Hepatocyte (in vitro differentiated cells): ENCODE results near the gene AMPD1.

Experiments
- EZH2 ChIP-seq: fragments of 200-600 bp; sonication (generic); IDR thresholded peaks from 2 replicates; pipeline ENCODE4 v1.6.1; 2016; ENCODE audit warnings: antibody characterized with exemption, mild to moderate bottlenecking, borderline replicate concordance
- EZH2phosphoT487 ChIP-seq: fragments of 200-600 bp; sonication (generic); IDR thresholded peaks from one replicate; pipeline ENCODE4 v1.6.1; 2018; ENCODE audit warnings: antibody characterized with exemption, mild to moderate bottlenecking, low read depth, moderate library complexity; ENCODE audit not compliant: unreplicated experiment, severe bottlenecking
- TF ChIP-seq, protein P1 (sequence below): fragments of 200-600 bp; sonication (generic); IDR thresholded peaks from 2 replicates; pipeline ENCODE4 v1.5.1; 2016; ENCODE audit warnings: antibody characterized with exemption, mild to moderate bottlenecking; ENCODE audit not compliant: poor library complexity

GRCh38 chr1:114729782-114730181, 34.4 kb upstream of the AMPD1 start:
- TF ChIP-seq, protein P1, sequence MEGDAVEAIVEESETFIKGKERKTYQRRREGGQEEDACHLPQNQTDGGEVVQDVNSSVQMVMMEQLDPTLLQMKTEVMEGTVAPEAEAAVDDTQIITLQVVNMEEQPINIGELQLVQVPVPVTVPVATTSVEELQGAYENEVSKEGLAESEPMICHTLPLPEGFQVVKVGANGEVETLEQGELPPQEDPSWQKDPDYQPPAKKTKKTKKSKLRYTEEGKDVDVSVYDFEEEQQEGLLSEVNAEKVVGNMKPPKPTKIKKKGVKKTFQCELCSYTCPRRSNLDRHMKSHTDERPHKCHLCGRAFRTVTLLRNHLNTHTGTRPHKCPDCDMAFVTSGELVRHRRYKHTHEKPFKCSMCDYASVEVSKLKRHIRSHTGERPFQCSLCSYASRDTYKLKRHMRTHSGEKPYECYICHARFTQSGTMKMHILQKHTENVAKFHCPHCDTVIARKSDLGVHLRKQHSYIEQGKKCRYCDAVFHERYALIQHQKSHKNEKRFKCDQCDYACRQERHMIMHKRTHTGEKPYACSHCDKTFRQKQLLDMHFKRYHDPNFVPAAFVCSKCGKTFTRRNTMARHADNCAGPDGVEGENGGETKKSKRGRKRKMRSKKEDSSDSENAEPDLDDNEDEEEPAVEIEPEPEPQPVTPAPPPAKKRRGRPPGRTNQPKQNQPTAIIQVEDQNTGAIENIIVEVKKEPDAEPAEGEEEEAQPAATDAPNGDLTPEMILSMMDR = no peak
- TF ChIP-seq EZH2phosphoT487 = no peak
- TF ChIP-seq EZH2 = no peak
